Pericardium fibroblast (primary cell): Measurements from ENCODE around the gene TBC1D5. TPM values are rescaled to one million over a fixed set of nuclear protein-coding genes. Genes with fewer than 3 reads are reported as not detected.

Experiments
- total RNA-seq: library from RNA; depleted of rRNA; stranded (reverse); fragments of >200 nt; gene quantifications from 2 replicates; pipeline ENCODE4 v1.2.3, GENCODE V29; 2015

TBC1D5 gene, protein sequence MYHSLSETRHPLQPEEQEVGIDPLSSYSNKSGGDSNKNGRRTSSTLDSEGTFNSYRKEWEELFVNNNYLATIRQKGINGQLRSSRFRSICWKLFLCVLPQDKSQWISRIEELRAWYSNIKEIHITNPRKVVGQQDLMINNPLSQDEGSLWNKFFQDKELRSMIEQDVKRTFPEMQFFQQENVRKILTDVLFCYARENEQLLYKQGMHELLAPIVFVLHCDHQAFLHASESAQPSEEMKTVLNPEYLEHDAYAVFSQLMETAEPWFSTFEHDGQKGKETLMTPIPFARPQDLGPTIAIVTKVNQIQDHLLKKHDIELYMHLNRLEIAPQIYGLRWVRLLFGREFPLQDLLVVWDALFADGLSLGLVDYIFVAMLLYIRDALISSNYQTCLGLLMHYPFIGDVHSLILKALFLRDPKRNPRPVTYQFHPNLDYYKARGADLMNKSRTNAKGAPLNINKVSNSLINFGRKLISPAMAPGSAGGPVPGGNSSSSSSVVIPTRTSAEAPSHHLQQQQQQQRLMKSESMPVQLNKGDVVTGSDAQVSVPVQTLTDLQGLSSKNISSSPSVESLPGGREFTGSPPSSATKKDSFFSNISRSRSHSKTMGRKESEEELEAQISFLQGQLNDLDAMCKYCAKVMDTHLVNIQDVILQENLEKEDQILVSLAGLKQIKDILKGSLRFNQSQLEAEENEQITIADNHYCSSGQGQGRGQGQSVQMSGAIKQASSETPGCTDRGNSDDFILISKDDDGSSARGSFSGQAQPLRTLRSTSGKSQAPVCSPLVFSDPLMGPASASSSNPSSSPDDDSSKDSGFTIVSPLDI
- 47.0 and 59.8 TPM in 2 replicates for total RNA-seq

DNA sequence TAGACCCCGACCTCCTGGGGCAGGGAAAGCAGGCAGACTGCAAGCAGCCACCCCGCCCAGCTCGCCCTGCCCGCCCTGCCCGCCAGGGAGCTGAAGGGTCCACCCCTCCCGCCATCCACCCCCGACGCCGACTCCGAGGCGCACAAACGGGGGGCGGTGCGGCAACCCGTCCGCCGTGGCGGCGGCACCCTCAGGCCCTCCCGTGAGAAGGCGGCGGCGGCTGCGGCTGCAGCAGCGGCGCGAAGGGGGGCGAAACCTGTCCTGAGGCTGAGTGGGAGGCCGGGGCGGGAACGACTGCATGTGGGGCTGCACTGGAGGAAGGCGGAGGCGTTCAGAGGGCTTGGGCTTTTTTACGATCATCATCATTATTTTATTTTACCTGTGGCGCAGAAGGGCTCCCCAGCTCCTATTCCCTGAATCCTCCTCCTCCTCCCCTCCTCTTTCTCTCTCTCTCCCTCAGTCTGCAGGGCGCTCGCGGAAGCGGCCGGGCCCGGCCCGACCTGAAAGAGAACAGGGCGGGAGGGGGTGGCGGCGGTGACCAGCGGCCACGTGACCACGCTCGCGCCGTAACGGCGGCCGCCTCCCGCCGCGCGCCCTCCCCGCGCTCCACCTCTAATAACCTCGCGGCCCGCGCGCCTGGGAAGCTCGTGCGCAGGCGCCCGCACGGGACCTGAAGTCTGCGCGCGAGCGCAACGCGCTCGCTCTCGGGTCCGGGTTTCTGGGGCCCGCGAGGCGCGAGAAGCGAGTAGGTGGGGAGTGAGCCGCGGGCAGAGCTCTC is at the start of gene TBC1D5:
Gene TBC1D5, minus strand, starts transcription at position 530 of the 778 bp plus-strand sequence. CDS start 234,061 bp downstream, outside the sequence.

